Nephron progenitor cell (in vitro differentiated cells): ENCODE measurements around the gene BCL3.
"Not testable (repeated sequence)": the region's sequence is repeated elsewhere in the genome, so short reads cannot be mapped to it uniquely, and the experiment has no call there.

ENCODE experiments used
- DNase-seq: peaks from one replicate; pipeline ENCODE4 v3.0.0; 2021
- H3K27ac Mint-ChIP-seq: 2 replicates; pipeline ENCODE4 v1.8.0; 2021; ENCODE audit warnings: mild to moderate bottlenecking, moderate library complexity, mixed read lengths
- H3K27me3 Mint-ChIP-seq: 2 replicates; pipeline ENCODE4 v1.8.0; 2021; ENCODE audit warnings: mild to moderate bottlenecking, low read depth, mixed read lengths; ENCODE audit not compliant: poor library complexity
- H3K36me3 Mint-ChIP-seq: 2 replicates; pipeline ENCODE4 v1.8.0; 2021; ENCODE audit warnings: low read depth, mixed read lengths
- H3K4me1 Mint-ChIP-seq: 2 replicates; pipeline ENCODE4 v1.8.0; 2021; ENCODE audit warnings: mixed read lengths
- H3K4me3 Mint-ChIP-seq: 2 replicates; pipeline ENCODE4 v1.8.0; 2021; ENCODE audit warnings: mild to moderate bottlenecking, moderate library complexity, mixed read lengths
- H3K9me3 Mint-ChIP-seq: 2 replicates; pipeline ENCODE4 v1.8.0; 2021; ENCODE audit warnings: mild to moderate bottlenecking, moderate library complexity, mixed read lengths
- CTCF ChIP-seq: fragments of 200-600 bp; sonication (generic); IDR thresholded peaks from 2 replicates; pipeline ENCODE4 v1.5.0; 2021; ENCODE audit warnings: antibody characterized with exemption

The BCL3 gene

GRCh38 chr19:44777715-44778347, 29.3 kb downstream of the BCL3 start, which contains the start of gene CBLC:
Gene CBLC (plus strand): TSS chr19:44777890. CDS start chr19:44777932, 42 bp downstream.
- no peaks in the 10 kb centered on the region for H3K36me3 Mint-ChIP-seq
- H3K9me3 Mint-ChIP-seq = no peaks in the 10 kb centered on the region
- no peak for TF ChIP-seq CTCF
- H3K4me3 Mint-ChIP-seq = no peak within 1 kb of the TSS
- peaks cover 8% of the 10 kb centered on the region for H3K4me1 Mint-ChIP-seq
- H3K27ac Mint-ChIP-seq = no peak within 1 kb of the TSS
- H3K27me3 Mint-ChIP-seq = peaks cover 38% of the 10 kb centered on the region
- DNase-seq = peak; percentile 71

- H3K9me3 Mint-ChIP-seq = no peaks in the 10 kb centered on the region
- peaks cover 25% of the 10 kb centered on the region for H3K27me3 Mint-ChIP-seq
- H3K27ac Mint-ChIP-seq = no peak overlapping the region
- no peaks in the 10 kb centered on the region for H3K36me3 Mint-ChIP-seq
- no peak overlapping the region for H3K4me3 Mint-ChIP-seq
- no peak for TF ChIP-seq CTCF
- no peak for DNase-seq
- H3K4me1 Mint-ChIP-seq = peaks cover 8% of the 10 kb centered on the region
Measured at GRCh38 chr19:44779150-44779549, 30.6 kb downstream of the BCL3 start.

GRCh38 chr19:44781694-44782093, 33.2 kb downstream of the BCL3 start:
- H3K9me3 Mint-ChIP-seq, H3K36me3 Mint-ChIP-seq, DNase-seq, H3K4me1 Mint-ChIP-seq, H3K4me3 Mint-ChIP-seq, H3K27ac Mint-ChIP-seq: not testable (repeated sequence)
- H3K27me3 Mint-ChIP-seq = peaks cover 19% of the 10 kb centered on the region

- DNase-seq = no peak
- no peaks in the 10 kb centered on the region for H3K9me3 Mint-ChIP-seq
- H3K36me3 Mint-ChIP-seq = no peaks in the 10 kb centered on the region
- H3K27me3 Mint-ChIP-seq = peaks cover 9% of the 10 kb centered on the region
- H3K4me3 Mint-ChIP-seq = no peak overlapping the region
- H3K27ac Mint-ChIP-seq = no peak overlapping the region
- H3K4me1 Mint-ChIP-seq = peaks cover 6% of the 10 kb centered on the region
- TF ChIP-seq CTCF = no peak
Measured at GRCh38 chr19:44782729-44783128, 34.2 kb downstream of the BCL3 start.

- H3K4me3 Mint-ChIP-seq = no peak overlapping the region
- H3K36me3 Mint-ChIP-seq = no peaks in the 10 kb centered on the region
- peaks cover 6% of the 10 kb centered on the region for H3K4me1 Mint-ChIP-seq
- H3K27me3 Mint-ChIP-seq = peaks cover 7% of the 10 kb centered on the region
- no peak overlapping the region for H3K27ac Mint-ChIP-seq
- DNase-seq = no peak
- H3K9me3 Mint-ChIP-seq = no peaks in the 10 kb centered on the region
- TF ChIP-seq CTCF = no peak
Measured at GRCh38 chr19:44783545-44783944, 35.0 kb downstream of the BCL3 start.

GRCh38 chr19:44785271-44785670, 36.8 kb downstream of the BCL3 start:
- no peak for TF ChIP-seq CTCF
- no peaks in the 10 kb centered on the region for H3K9me3 Mint-ChIP-seq
- peaks cover 6% of the 10 kb centered on the region for H3K4me1 Mint-ChIP-seq

More at GRCh38 chr19:44785271-44785670, 36.8 kb downstream of the BCL3 start:
- Mint-ChIP-seq H3K27me3 (peaks cover 3% of the 10 kb centered on the region), H3K36me3 (no peaks in the 10 kb centered on the region), H3K27ac (no peak overlapping the region), H3K4me3 (no peak overlapping the region)
- no peak for DNase-seq
